HepG2 (cell line): ENCODE measurements around the gene CLUH. TPM values are rescaled to one million over a fixed set of nuclear protein-coding genes. Genes with fewer than 3 reads are reported as not detected.
A peak's percentile ranks its signal among the peaks of the same experiment; 100 is the strongest.

Experiments
- ATAC-seq: fragments of 200-7000 bp; cut with Tn5 transposase; 3 replicates; pipeline ENCODE4 v1.9.1; 2020; ENCODE audit warnings: mild to moderate bottlenecking, moderate library complexity
- BruUV-seq: library from RNA; stranded (reverse); fragments of 400-500 nt; replicated peaks from 2 replicates; lab custom pipeline; 2021; lab: Mats Ljungman, UMichigan
- CTCF ChIA-PET: fragments of 300-600 bp; formaldehyde crosslinking; extraction: SDS; loops from one replicate; lab custom pipeline; 2021; ENCODE audit warnings: low total read pairs, inconsistent platforms, low intra/inter-chr PET ratio; lab: Yijun Ruan, JAX
- POLR2A ChIA-PET: fragments of 350-600 bp; sonication (Branson Sonifier 250); formaldehyde crosslinking; loops from one replicate; lab custom pipeline; 2020; ENCODE audit warnings: antibody characterized with exemption, inconsistent platforms; lab: Yijun Ruan, JAX
- DNase-seq: peaks from one replicate; pipeline ENCODE4 v3.0.0-alpha.2; 2015; ENCODE audit warnings: low spot score
- FAIRE-seq: peaks from 3 replicates; lab custom pipeline; 2011; peaks lifted over from hg19 to GRCh38; lab: Jason Lieb, UNC
- H2AFZ ChIP-seq: one replicate; pipeline ENCODE4 v1.6.1; 2011; ENCODE audit warnings: low read length, inconsistent platforms
- H3K27ac ChIP-seq: fragments of 300-600 bp; 3 replicates; pipeline ENCODE4 v1.8.0; 2011; ENCODE audit warnings: mixed run types, mild to moderate bottlenecking, mixed read lengths, low read length, inconsistent platforms; ENCODE audit not compliant: insufficient read depth; ENCODE audit errors: extremely low read length
- H3K27me3 ChIP-seq, 2 experiments: fragments of 200-600 bp in 1 of 2; 2 replicates in 1 of 2; 3 replicates in 1 of 2; pipeline versions ENCODE4 v1.6.0 to v1.8.0; 2011; ENCODE audit warnings: low read length in 2 of 2, mild to moderate bottlenecking in 2 of 2, moderate library complexity in 2 of 2, inconsistent platforms in 1 of 2; ENCODE audit not compliant: insufficient read depth in 2 of 2, control insufficient read depth in 1 of 2
- H3K36me3 ChIP-seq, 2 experiments: fragments of 200-600 bp in 1 of 2; replicated peaks in 1 of 2; 2 replicates in 1 of 2; 3 replicates in 1 of 2; pipeline versions ENCODE4 v1.5.1 to v1.8.0; 2011; ENCODE audit warnings: low read length in 2 of 2, inconsistent platforms in 1 of 2; ENCODE audit not compliant: insufficient read depth in 2 of 2, control insufficient read depth in 1 of 2
- H3K4me1 ChIP-seq: 2 replicates; pipeline ENCODE4 v1.5.1; 2012; ENCODE audit warnings: low read length, inconsistent platforms; ENCODE audit not compliant: insufficient read depth
- H3K4me2 ChIP-seq: 2 replicates; pipeline ENCODE4 v1.6.0; 2011; ENCODE audit warnings: low read depth, low read length, inconsistent platforms
- H3K4me3 ChIP-seq, 3 experiments: fragments of 200-600 bp in 1 of 3; sonication (generic), shearing (Covaris generic) in 1 of 3; replicated peaks in 1 of 3; 2 replicates each; pipeline ENCODE4 v1.5.1; 2011 to 2016; ENCODE audit warnings: low read length in 3 of 3, inconsistent platforms in 2 of 3, low read depth in 2 of 3, mild to moderate bottlenecking in 2 of 3, control low read depth in 1 of 3, mixed read lengths in 1 of 3; ENCODE audit not compliant: insufficient read depth in 1 of 3
- H3K79me2 ChIP-seq: one replicate; pipeline ENCODE4 v1.6.1; 2011; ENCODE audit warnings: low read length, inconsistent platforms; ENCODE audit not compliant: insufficient read depth
- H3K9ac ChIP-seq: 2 replicates; pipeline ENCODE4 v1.6.0; 2011; ENCODE audit warnings: mild to moderate bottlenecking, low read depth, low read length, inconsistent platforms; ENCODE audit not compliant: insufficient read depth
- H3K9me3 ChIP-seq: 2 replicates; pipeline ENCODE4 v1.5.1; 2012; ENCODE audit warnings: mild to moderate bottlenecking, low read length
- H4K20me1 ChIP-seq: 2 replicates; pipeline ENCODE4 v1.6.0; 2011; ENCODE audit warnings: inconsistent platforms, mild to moderate bottlenecking, low read length, moderate library complexity; ENCODE audit not compliant: insufficient read depth
- AGO2 ChIP-seq: fragments of 200-400 bp; formaldehyde crosslinking; optimal IDR thresholded peaks from 2 replicates; pipeline ENCODE3; 2017; ENCODE audit warnings: mild to moderate bottlenecking, low read depth, low read length, moderate library complexity
- HIVEP1 ChIP-seq: sonication (generic); formaldehyde crosslinking; IDR thresholded peaks from 2 replicates; pipeline ENCODE4 v1.4.0; 2020; ENCODE audit warnings: mild to moderate bottlenecking, missing genetic modification reagents
- HOXA3 ChIP-seq: sonication (generic); formaldehyde crosslinking; IDR thresholded peaks from 2 replicates; pipeline ENCODE4 v1.5.0; 2020; ENCODE audit warnings: missing genetic modification reagents
- NR2C2 ChIP-seq: sonication (generic); formaldehyde crosslinking; IDR thresholded peaks from 2 replicates; pipeline ENCODE4 v1.4.0; 2020; ENCODE audit warnings: missing genetic modification reagents, mild to moderate bottlenecking, moderate library complexity, borderline replicate concordance
- PRPF4 ChIP-seq: fragments of 200-400 bp; formaldehyde crosslinking; IDR thresholded peaks from 2 replicates; pipeline ENCODE4 v1.6.1; 2016; ENCODE audit warnings: low read length, low read depth; ENCODE audit not compliant: poor library complexity, severe bottlenecking
- SALL1 ChIP-seq: sonication (generic); formaldehyde crosslinking; IDR thresholded peaks from 2 replicates; pipeline ENCODE4 v1.8.0; 2022; ENCODE audit warnings: mild to moderate bottlenecking, missing genetic modification reagents
- SAP130 ChIP-seq: IDR thresholded peaks from 2 replicates; pipeline ENCODE4 v1.6.1; 2016; ENCODE audit warnings: low read depth
- SP1 ChIP-seq, 2 experiments: fragments of 450-650 bp in 1 of 2; sonication (generic) in 1 of 2; formaldehyde crosslinking in 1 of 2; IDR thresholded peaks; 2 replicates each; pipeline versions ENCODE4 v1.4.0 to v1.6.1; 2016 to 2020; ENCODE audit warnings: missing genetic modification reagents in 1 of 2
- STAG1 ChIP-seq: sonication (generic); formaldehyde crosslinking; IDR thresholded peaks from 2 replicates; pipeline ENCODE4 v1.4.0; 2020; ENCODE audit warnings: missing genetic modification reagents
- ZNF281 ChIP-seq: sonication (generic); formaldehyde crosslinking; IDR thresholded peaks from 2 replicates; pipeline ENCODE4 v1.4.0; 2020; ENCODE audit warnings: missing genetic modification reagents, borderline replicate concordance
- ZNF589 ChIP-seq: sonication (generic); formaldehyde crosslinking; conservative IDR thresholded peaks from 2 replicates; pipeline ENCODE4 v1.8.0; 2022; ENCODE audit warnings: mild to moderate bottlenecking, moderate library complexity, missing genetic modification reagents
- WGBS: methylation state at CpG from one replicate; pipeline ENCODE4 v1.1.6; 2017; ENCODE audit warnings: low lambda C conversion rate; 5-methylcytosine and 5-hydroxymethylcytosine counted together
- in situ Hi-C: cut with HindIII; loops from 2 replicates; pipeline ENCODE4 v1.10.0; 2017; ENCODE audit warnings: low pct_unique_long_range_greater_than_20kb; ENCODE audit not compliant: extremely low pct_ligation_motif_present
- intact Hi-C: fragments of 100-400 bp; cut with micrococcal nuclease; formaldehyde crosslinking; loops from one replicate; pipeline ENCODE4 v1.10.0; 2022; ENCODE audit not compliant: unreplicated experiment
- polyA plus RNA-seq, 8 experiments: library from polyadenylated mRNA; depleted of rRNA in 3 of 8; stranded (reverse) in 7 of 8; unstranded in 1 of 8; fragments of >200 nt; fragmentation: Illumina TruSeq in 4 of 8; extraction: Trizol in 4 of 8; gene quantifications; 2 replicates each; pipeline versions ENCODE4 v1.2.1 to v1.2.3, GENCODE V29; 2011 to 2016; ENCODE audit warnings: low read depth in 4 of 8, missing spikeins in 1 of 8, mixed read lengths in 1 of 8; ENCODE audit not compliant: insufficient read depth in 1 of 8
- total RNA-seq, 5 experiments: library from RNA; depleted of rRNA; stranded (reverse); fragments of >200 nt; fragmentation: Illumina TruSeq; extraction: Trizol; gene quantifications; 2 replicates each; pipeline ENCODE4 v1.2.3, GENCODE V29; 2016; ENCODE audit warnings: low read depth in 1 of 5
- TF ChIP-seq, protein P1 (sequence below): sonication (generic); formaldehyde crosslinking; IDR thresholded peaks from 2 replicates; pipeline ENCODE4 v1.4.0; 2020; ENCODE audit warnings: mild to moderate bottlenecking, low read depth, missing genetic modification reagents

The CLUH gene
- total and polyA plus RNA-seq, 2 of the 13 experiments (the other 11 are each of a cell fraction or from before 2014, with no cell fraction given), result 30.9 to 60.5 TPM

DNA sequence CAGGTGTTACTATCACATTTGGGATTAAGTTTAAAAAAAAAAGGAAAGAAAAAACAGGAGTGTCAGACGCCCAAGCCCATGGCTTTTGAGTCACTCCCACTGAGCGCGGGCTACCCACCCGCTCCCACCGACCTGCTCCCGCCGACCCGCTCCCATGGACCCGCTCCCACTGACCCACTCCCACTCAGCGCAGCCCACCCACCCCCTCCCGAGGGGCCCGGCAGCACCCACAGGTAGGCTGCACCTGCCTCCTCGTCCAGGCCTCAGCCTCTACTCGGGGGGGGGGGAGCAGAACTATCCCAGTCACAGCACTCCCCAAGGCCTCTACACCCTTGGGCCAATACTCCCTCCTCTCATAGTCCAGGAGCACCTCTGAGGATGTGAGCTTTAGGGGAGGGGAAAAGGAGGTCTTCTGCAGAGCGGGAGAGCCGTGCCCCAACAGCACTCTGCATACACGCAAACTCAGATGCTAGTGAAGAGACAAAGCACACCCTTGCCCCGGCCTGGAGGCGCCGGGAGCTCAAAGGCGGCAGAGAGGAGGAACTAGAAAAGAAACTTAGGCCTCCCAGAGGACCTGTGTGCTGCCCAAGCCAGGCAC is 2.9 kb downstream of the CLUH start:
- Histone ChIP-seq H3K9ac (peak overlapping the region; percentile 79), H3K36me3 (peaks cover 4 to 27% of the 10 kb centered on the region in 2 experiments; a peak in 3 of 5 replicates), H3K79me2 (peaks cover 65% of the 10 kb centered on the region), H3K4me2 (peak overlapping the region; percentile 98), H2AFZ (no peak overlapping the region), H3K27ac (peak overlapping the region; percentile 87), H3K4me3 (peak overlapping the region in 2 of 3 experiments; percentile 10 to 91; a peak in 3 of 6 replicates), H3K9me3 (no peaks in the 10 kb centered on the region), H3K4me1 (peaks cover 67% of the 10 kb centered on the region), H3K27me3 (no peaks in the 10 kb centered on the region; a peak in 1 of 5 replicates), H4K20me1 (peaks cover 55% of the 10 kb centered on the region)
- no peak for ATAC-seq
- in situ Hi-C loops, result no loop called here
- DNase-seq, result no peak
- intact Hi-C loops, result no loop called here
- TF ChIP-seq HOXA3 (CRISPR knock-in tag), result no peak
- no peak for TF ChIP-seq SALL1 (CRISPR knock-in tag)
- 0 out of 2 replicates have a peak, but pooled peaks have one; percentile 16 for TF ChIP-seq HIVEP1 (CRISPR knock-in tag)
- TF ChIP-seq AGO2, result peak; percentile 28
- BruUV-seq, result no TSS peak
- WGBS, result 72% methylated on average over 19 of the region's 21 CpGs
- ChIA-PET POLR2A (interaction anchor here (2.2 to 2.4 kb wide), 2 partner anchors 21 to 198 kb away, joined by 12 to 19 read pairs; partner anchors contain the start of gene METTL16), CTCF (no interaction called here)
- FAIRE-seq, result no peak

- DNase-seq (peak; percentile 45), FAIRE-seq (no peak), ATAC-seq (peak; percentile 20)
- ChIA-PET CTCF (no interaction called here), POLR2A (no interaction called here)
- H3K4me3 ChIP-seq, result peak overlapping the region in 1 of 3 experiments; percentile 16; a peak in 1 of 6 replicates
- peaks cover 11 to 33% of the 10 kb centered on the region in 2 experiments for H3K36me3 ChIP-seq
- 71% methylated on average over 6 of the region's 13 CpGs for WGBS
- H2AFZ ChIP-seq, result no peak overlapping the region
- no peaks in the 10 kb centered on the region; a peak in 1 of 5 replicates for H3K27me3 ChIP-seq
- H4K20me1 ChIP-seq, result peaks cover 55% of the 10 kb centered on the region
- H3K9me3 ChIP-seq, result no peaks in the 10 kb centered on the region
- H3K27ac ChIP-seq, result no peak overlapping the region
- H3K9ac ChIP-seq, result peak overlapping the region; percentile 32
- intact Hi-C loops, result no loop called here
- peaks cover 65% of the 10 kb centered on the region for H3K79me2 ChIP-seq
- BruUV-seq, result no TSS peak
- peak overlapping the region; percentile 98 for H3K4me2 ChIP-seq
- H3K4me1 ChIP-seq, result peaks cover 67% of the 10 kb centered on the region
- in situ Hi-C loops, result no loop called here
- TF ChIP-seq ZNF281 (peak; percentile 89), ZNF589 (CRISPR knock-in tag) (no peak), NR2C2 (CRISPR knock-in tag) (peak; percentile 26; the same call in 1 of the 2 replicates), SAP130 (CRISPR knock-in tag) (0 out of 2 replicates have a peak, but pooled peaks have one; percentile 15), SP1 (IDR thresholded peaks at IDR 0.05) (no peak), SP1 (CRISPR knock-in tag; IDR thresholded peaks at IDR 0.05) (no peak), PRPF4 (peak; percentile 43), STAG1 (CRISPR knock-in tag) (peak; percentile 55)
- TF ChIP-seq, protein P1, sequence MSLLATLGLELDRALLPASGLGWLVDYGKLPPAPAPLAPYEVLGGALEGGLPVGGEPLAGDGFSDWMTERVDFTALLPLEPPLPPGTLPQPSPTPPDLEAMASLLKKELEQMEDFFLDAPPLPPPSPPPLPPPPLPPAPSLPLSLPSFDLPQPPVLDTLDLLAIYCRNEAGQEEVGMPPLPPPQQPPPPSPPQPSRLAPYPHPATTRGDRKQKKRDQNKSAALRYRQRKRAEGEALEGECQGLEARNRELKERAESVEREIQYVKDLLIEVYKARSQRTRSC (CRISPR knock-in tag), result no peak
Measured at GRCh38 chr17:2707721-2708584, 3.6 kb downstream of the CLUH start.
